ENCODE results near the gene FAM83B.
"Not testable (repeated sequence)": the region's sequence is repeated elsewhere in the genome, so short reads cannot be mapped to it uniquely, and the experiment has no call there.

FAM83B gene

DNA sequence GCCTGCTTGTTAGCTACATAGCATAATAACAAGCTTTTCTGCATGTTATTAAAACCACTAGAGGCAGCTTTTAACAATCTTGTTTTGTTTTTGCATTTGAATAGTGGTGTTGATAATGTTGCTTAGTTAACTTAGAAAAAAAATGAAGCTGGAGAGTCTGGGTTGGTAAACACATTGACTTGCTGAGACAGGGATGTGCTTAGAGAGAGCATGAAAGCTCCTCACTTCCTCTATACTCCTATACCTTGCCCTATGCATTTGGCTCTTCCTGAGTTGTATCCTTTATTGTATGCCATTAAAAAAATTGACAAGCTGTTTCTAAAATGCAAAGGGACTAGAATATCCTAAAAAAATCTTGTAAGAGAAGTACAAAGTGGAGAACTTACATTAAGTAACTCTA, 13.6 kb downstream of the FAM83B start:
- no peak for DNase-seq (ENCODE audit: low spot score)

DNA sequence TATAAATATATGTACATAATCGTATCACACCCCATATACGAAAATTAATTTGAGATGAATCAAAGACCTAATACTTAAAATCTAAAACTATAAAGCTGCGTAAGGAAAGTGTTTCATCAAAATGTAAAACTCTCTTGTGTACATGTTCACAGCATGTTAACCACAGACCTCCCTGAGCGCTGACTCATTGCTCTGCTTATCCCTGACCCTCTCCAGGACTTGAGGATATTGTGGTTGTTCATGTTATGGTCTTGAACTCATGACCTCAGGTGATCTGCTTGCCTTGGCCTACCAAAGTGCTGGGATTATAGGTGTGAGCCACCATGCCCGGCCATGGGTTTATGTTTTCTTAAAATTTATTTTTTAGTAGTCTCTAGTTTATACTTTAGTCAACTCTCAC, 14.2 kb downstream of the FAM83B start:
- no peak for DNase-seq (ENCODE audit: low spot score)

DNA sequence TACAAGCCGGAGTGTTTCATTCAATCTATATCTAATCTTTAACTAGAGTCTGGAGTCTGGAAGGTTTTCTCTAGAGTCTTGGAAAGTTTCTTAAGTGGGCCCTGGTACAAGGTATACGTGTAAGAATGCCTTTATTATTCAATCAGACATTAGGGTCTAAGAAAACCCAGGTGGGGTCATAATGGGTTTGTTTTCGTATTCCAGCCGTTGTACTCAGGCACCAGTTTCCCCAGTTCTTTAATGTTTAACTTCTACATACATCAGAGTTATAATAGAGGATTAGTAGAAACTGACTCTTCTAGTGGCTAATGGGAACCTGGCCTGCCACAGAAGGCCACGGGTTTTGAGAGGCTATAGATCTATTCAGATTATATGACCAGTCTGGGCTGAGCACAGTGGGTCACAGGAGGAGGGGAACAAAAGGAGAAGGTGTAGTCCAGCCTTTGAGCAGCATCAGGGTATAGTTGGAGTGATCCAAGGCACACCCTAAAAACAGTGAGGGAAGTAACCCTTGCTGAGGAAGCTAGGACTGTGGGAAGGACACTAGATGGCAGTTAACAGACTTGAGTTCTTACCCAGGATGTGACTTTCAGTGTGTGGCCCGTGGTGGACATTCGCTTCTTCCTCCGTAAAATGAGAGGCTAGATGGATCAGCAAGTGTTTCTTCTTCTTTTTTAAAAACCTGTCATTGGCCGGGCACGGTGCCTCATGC, 15.5 kb downstream of the FAM83B start:
- no peak for DNase-seq (ENCODE audit: low spot score)

DNA sequence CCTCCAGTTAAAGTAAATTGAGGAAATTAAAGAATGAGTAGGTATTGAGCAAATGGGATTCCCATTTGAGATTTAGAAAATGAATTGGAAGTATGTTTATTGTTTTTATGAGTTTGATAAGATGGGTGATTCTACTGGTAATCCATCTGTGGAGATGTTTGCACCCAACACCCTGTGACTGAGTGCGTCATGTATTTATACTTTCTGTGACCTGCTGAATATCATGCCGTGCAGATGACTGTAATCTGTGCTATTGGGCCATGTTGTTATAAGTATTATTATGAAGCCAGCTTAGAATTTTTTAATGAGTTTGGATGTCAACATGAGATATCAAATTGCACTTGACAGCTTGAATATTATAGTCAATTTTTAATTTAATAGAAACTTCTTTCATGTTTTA, 17.7 kb downstream of the FAM83B start:
- no peak for DNase-seq (ENCODE audit: low spot score)

DNA sequence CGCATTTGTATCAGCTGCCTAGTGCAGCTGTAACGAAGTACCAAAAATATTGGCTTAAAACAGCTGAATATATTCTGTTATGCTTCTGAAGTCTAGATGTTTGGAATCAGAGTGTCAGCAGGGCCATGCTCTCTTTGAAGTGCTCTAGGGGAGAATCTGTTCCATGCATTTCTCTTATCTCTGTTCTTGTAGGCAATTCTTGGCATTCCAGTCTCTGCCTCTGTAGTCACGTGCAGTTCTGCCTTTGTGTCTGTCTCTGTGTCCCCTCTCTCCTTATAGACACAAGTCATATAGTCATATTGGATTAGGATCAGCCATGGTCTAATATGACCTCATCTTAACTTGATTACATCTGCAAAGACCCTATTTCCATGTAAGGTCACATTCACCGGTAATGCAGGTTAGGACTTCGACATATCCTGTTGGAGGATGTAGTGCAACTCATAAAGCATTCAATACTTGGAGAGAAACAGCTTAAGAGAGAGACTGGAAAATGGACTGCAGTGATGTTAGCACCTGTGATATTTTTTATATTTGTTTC, 18.6 kb downstream of the FAM83B start:
- DNase-seq (ENCODE audit: low spot score) = no peak

DNA sequence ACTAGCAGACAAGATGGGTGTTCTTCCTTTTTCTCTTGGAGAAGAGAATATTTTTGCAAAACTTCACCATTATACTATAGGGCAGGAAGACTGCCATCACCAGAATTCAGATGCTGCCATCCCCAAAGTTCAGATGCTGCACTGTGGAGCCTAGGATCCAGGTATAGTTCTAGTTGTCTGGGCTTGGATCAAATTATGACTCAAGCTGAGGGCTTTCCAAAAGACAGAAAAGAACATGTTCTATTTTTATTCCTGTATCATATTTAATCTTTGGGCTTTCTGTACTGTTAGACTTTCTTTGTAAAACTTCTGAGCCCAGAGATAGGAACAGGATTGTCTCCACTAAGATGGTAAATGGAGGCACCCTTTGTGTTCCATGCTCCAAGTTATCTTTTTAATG, 22.0 kb downstream of the FAM83B start:
- DNase-seq (ENCODE audit: low spot score) = no peak

DNA sequence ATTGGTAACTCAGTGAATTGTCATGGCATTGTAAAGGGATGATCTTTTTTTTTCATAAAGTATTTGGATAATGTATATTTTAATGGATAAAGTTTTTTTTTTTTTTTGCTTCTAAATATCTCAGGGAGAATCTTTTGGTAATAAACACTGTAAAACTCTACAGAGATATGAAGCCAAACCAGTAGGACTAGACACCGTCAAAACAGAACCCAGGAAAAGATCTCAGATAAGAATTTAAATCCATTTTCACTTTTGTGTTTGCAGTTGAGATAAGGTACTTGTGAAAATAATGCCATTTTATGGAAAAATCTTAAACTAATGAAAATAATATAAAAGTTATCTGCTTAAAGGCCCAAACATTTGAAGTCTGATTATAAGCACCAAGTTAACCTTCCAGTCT, 27.0 kb downstream of the FAM83B start:
- no peak for DNase-seq (ENCODE audit: low spot score)

DNA sequence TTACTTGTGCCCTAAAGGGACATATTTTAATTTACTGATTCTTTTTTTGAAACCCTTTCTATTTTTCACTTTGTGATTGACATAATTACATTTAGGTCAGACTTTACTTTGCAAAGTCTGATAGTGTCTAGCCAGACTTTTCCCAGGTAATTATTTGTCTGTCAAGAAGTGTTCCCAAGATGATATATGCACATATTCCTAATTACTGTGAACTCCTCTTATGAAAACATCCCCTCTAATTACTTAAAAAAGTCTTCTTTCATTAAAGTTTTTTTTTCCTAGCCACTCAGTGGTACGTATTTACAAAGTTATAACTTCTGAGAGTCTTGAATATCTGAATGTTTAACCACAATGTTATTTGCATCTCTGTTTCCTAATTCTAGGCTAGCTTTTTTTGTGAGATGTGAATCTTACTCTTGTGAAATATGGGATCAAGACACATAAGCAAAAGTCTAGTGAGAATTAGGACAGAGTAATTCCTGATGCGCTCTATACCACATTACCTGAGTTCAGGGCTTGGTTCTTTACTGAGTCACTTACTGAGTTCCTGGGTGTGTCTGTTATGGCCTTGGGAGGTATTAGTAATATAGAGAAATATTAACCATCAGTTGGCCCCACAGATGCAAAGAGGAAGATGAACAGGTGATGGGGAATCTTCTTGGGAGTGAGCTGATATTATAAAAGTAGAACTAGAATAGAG, 27.9 kb downstream of the FAM83B start:
- no peak for DNase-seq (ENCODE audit: low spot score)

DNA sequence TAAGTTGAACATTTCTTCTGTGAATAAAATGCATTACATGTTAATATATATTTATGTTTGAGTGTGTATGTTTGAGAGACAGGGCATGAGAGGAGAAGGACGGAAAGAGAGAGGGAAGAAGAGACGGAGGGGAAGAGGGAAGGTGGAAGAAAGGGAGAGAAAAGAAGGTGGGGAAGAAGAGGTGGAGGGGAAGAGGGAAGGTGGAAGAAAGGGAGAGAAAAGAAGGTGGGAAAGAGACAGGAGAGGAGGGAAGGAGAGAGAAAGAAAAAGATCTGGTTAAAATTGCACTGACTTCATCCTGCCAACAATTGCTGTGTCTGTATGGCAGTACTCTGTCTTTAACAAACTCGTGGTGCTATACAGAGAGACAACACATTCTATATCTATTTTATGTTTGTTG, 29.0 kb downstream of the FAM83B start:
- DNase-seq (ENCODE audit: low spot score) = no peak

DNA sequence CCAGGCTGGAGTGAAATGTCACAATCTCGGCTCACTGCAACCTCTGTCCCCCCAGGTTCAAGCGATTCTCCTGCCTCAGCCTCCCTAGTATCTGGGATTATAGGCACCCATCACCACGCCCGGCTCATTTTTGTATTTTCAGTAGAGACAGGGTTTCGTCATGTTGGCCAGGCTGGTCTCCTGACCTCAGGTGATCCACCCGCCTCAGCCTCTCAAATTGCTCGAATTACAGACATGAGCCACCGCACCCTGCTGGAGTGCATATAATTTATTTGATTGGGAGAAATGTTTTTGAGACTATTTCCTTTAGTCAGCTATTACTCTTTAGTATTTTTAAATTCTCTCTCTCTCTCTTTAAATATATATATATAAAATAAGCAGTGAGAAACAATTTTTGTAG, 29.8 kb downstream of the FAM83B start:
- DNase-seq (ENCODE audit: low spot score) = no peak

DNA sequence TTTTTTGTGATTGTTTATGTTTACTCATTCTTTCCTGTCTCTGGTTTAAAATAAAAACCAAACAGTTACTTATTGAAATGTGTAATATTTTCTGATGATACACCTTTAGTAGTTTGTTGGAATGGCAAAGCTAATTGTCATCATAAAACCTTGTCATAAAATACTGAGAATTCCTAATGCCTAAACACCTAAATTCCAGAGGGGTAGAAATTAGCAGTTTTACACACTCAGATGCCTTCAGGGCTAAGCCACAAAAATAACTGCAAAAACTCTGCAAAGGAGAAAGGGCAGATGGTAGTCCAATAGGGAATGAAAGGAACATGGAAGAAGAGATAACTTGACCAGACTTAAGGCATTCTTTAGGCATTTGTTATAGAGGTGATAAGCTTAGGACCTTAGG, 30.3 kb downstream of the FAM83B start:
- DNase-seq (ENCODE audit: low spot score) = no peak

DNA sequence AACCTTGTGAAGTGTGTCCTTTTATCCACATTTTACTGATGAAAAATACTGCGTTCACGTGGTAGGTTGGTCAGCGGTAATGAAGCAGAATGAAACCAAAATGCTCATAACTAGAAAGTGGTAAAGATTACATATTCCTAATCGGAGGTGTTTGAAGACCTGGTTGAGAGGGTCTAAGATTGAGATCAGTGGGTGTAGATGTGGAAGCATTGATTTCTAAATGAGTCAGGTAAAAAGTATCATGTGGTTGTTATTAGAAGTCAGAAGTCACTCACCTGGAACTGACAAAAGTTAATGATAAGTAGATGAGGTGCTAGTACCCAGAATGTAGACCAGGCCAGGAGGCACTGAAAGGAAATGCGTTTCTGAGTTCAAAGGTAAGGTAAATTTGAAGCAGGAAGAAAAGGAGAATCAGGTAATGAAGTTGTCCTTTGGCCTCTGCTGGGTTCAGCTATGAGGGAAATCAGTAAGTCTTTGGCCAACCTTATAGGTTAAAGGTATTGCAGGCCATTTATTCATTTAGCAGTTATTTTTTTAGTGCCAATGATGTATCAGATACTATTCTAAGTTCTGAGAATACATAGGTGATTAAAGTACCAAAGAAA, 31.2 kb downstream of the FAM83B start:
- no peak for DNase-seq (ENCODE audit: low spot score)

DNA sequence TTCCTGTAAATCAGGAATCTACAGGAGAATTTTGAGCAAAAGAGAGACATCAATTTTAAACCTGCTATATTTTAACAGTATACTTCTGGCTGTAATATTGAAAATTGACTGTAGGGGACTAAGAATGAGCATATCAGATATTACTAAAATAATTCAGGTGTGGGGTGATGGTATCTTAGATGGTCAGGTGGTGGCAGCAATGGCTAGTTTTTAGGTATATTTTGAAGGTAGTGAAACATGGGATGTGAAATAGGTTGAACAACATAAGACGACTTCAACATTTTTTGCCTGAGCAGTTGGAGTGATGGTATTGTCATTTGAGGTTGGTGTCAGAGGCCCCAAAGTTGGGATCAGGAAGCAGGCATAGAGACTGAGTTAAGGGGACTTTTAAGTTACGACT, 32.1 kb downstream of the FAM83B start:
- no peak for DNase-seq (ENCODE audit: low spot score)

DNA sequence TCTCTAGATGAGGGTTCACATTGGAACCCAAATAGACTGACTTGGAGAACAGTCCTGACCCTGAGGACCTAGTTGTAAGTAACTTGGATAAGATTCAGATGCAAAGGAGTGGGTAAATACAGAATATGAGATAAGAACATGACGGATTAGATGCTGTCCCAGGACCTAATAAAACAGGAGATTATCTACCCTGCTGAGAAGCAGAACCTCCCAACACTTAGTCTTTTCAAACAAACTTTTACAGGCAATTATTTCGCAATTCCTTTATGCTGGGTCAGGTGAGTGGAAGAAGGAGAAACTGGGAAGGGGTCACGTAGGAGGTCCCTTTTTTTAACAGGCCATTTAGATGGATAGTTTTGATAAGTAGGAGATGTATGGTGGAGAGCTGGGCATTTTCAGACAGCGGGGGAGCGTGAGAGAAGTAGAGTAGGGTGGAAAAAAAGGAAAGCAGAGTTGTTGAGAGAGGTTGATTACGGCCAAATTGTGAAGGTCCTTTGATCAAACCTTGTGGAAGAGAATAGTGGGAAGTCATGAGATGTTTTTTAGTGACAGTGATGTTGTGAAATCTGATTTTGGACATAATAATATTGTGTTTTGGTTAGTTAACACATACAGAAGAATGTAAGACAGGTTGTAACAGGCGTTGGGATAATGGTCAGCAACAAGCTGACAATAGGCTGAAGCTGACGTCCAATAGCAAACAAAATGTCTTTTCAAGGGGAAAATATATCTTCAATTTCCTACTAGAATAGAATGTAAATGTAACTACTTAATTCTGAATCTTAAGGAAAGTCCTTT, 32.8 kb downstream of the FAM83B start:
- no peak for DNase-seq (ENCODE audit: low spot score)

DNA sequence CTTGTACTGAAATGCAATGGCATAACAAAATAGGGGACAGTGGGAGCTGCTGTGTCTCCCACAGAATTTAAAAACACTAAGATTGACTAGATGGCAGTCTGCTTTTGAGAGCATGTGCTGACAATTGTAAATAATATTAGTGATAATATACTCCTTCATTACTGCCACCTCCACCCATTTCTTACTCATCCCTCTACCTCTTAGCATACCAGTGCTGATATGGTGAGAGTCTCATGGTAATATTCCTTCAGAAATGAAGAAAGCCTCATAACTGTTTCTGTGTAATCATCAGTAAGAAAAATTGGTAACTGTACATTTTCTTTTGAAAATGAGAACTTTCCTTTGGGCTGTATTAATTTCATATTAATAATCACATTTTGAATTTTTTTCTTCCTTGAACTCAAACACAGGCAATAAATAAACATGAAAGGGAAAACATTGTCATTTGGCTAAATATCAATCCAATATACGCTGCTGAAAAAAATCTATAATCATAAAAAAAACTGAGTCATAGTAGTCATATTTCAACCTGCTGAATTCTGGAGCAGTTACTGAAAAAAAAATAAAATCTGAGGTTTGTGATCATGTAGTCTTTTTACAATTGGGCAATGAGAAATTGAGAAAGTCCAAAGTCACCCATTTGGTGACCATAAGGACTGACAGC, 34.6 kb downstream of the FAM83B start:
- no peak for DNase-seq (ENCODE audit: low spot score)

DNA sequence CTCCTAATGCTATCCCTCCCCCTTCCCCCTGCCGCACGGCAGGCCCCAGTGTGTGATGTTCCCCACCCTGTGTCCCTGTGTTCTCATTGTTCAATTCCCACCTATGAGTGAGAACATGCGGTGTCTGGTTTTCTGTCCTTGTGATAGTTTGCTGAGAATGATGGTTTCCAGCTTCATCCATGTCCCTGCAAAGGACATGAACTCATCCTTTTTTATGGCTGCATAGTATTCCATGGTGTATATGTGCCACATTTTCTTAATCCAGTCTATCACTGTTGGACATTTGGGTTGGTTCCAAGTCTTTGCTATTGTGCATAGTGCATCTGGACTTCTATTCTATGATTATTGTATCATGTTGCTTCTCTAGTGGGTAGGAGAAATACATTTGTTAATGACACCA, 35.3 kb downstream of the FAM83B start:
- not testable (repeated sequence) for DNase-seq (ENCODE audit: low spot score)

DNA sequence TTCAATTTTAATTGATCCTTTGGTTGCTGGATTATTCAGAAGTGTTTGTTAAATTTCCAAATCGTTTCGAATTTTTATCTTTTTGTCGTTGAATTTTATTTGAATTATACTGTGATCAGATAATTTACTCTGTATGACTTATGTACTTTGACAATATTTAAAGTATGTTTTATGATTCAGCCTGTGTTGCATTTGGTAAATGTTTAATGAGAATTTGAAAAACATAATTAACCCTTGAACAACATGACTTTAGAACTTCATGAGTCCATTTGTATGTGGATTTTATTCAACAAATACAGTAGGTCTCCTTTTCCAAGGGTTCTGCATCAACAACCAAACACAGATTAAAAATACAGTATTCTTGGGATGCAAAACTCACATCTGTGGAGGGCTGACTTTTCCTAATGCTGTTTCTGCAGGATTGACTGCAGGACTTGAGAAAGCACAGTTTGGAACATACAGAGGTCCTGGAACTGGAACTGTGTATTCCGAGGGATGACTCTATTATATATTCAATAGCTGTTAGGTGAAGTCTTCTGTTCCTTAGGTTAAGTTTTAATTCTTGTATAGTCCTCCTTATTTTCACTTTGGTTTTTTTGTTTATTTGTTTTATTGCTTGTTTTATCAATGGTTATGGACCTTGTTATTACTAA, 40.5 kb downstream of the FAM83B start:
- DNase-seq (ENCODE audit: low spot score) = no peak

DNA sequence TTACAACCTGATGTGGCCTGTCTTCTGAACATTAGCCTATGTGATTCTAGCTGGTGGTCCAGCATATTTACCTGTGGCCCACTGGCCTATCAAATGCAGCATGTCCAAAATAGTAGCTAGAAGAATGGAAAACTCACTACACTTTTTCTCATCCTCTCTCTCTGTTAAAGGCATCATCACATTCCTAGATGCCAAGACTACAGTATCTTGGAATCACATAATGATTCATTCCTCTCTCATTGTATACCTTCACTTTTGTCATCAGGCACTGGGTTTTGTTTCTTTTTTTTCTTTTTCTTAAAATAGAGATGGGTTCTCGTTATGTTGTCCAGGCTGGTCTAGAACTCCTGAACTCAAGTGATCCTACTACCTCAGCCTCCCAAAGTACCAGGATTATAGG, 45.0 kb downstream of the FAM83B start:
- no peak for DNase-seq (ENCODE audit: low spot score)

DNA sequence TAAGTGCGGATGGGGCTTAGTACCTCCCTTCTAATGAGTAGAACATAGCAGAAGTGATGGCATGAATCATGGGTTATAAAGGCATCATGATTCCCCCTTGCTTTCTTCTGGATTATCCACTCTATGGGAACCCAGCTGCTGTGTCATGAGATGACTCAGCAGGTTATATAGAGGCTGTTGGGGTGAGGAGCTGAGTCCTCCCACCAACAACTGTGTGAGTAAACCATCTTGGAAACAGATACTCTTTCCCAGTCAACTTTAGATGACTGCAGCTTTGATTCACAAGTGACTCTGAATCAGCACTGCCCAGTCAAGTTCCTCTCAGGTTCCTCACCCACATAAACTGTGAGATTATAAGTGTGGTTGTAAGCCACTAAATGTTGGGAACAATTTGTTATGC, 46.3 kb downstream of the FAM83B start:
- DNase-seq (ENCODE audit: low spot score) = no peak

DNA sequence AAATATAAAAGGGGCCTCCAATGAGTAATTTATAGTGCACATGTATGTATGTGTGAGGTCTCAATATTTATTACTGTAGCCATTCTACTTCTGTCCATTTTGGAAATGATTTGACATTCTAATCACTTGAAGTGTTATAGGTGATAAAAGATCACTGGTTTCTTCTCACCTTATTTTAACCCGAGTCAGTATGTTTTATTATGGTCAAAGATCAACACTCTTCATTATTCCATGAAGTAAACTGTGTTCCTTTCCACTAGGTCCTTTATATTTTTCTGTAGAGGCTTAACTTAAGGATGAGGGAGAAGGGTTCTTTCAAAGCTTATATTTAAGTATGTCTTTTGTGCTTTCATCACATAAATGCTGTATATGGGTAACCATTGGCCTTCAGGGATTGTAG, 47.2 kb downstream of the FAM83B start:
- DNase-seq (ENCODE audit: low spot score) = no peak

DNA sequence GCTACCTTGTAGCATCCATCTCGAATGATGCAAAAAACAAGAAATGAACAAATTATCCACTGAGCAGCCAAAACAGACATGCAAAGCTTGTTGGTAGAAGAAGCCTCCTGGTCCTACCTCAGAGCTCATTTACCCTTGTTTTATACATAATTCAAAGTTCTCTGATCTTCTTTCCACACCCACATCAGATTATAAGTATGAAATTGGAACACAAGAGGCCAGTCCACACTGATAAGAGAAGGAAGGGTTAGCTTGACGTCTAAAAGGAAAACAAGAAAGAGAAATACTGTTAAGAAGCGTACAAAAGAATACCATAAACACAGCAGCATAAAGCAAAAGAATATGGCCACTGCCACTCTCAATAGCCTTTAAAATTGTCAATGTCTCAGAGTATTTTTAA, 49.7 kb downstream of the FAM83B start:
- DNase-seq (ENCODE audit: low spot score) = no peak

Measured in ecto neural progenitor cell (in vitro differentiated cells).